CD1c-positive myeloid dendritic cell (primary cell): ENCODE data around the gene KDR.

ENCODE experiments used
- DNase-seq: peaks from one replicate; pipeline ENCODE4 v3.0.0-alpha.2; 2016; ENCODE audit errors: extremely low spot score

The KDR gene

DNA sequence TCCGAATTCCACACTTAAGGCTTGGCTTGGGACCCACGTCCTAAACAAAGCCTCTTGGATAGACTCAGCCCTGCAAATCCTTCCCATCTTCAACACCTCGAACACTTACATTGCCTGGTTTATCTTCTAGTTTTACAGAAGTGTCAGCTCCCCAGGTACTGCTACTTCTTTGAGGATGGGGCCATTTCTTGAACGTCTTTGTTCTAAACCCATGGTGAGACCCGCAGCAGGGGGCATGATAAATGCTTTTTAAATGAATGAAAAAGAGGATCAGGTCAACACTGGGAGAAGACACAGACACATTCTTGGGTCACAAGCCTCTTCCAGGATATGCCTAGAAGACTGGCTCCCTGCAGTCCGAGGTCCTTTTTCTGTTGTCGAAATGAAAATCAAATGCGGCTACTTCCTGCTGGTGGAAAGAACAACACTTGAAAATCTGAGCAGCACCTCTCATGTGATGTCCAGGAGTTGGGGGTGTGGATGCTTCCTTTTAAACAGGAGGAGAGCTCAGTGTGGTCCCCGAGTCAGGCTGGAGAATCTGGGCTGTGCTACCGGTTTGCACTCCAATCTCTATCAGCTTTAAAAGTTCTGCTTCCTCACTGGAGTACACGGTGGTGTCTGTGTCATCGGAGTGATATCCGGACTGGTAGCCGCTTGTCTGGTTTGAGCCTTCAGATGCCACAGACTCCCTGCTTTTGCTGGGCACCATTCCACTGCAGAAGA is 45.8 kb downstream of the KDR start:
- no peak for DNase-seq

DNA sequence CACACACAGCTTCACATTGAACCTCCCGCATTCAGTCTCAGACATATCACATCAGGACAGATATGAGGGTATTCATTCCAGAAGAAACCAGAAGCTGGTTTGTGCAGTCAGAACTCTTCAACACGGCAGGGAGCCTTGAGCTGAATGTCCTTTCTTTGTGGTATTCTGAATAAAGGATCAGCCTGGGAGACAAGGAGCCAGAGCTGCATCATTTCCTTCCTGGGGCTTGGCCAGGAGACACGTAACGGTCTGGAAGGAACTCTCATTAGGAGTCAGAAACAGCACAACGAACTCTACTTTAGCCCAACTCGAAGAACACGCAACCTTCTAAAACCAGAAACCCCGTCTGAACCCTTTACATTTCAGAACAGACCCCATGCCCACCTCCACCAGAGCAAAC is 46.4 kb downstream of the KDR start:
- DNase-seq = no peak

DNA sequence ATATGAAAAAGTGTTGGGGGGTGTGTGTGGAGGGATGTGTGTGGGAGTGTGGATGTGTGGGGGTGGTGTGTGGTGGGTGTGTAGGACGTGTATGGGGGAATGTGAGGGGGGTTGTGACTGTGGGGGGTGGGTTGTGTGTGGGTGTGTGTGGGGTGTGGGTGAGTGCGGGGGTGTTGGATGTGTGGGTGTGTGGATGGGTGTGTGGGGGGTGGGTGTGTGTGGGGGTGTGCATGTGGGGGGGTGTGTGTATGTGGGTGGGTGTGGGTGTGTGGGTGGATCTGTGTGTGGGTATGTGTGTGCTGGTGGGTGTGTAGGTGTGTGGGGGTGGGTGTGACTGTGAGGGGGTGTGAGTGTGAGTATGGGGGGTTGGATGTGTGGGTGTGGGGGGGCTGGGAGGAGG is 47.8 kb downstream of the KDR start:
- no peak for DNase-seq

GRCh38 chr4:55075823-55076716 is 49.3 kb downstream of the KDR start:
- no peak for DNase-seq

DNA sequence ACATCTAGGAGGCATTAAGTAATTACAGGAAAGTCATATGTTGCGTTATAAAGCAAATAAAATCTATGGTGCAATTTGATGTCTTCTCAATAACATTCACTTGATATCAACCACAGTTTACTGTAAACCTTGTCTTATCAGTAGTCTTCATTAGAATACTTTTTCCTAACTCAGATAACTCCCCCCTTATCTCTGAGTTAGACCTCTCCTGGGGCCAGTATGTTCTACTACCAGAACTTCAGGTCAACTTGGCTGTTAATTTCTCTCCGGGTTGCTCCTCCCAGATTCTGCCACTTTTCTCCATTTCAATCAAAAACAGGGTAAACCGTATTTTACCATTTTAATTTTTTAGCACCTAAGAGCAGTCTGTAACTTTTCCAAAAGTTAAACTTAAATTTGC is 50.0 kb downstream of the KDR start:
- DNase-seq = no peak

DNA sequence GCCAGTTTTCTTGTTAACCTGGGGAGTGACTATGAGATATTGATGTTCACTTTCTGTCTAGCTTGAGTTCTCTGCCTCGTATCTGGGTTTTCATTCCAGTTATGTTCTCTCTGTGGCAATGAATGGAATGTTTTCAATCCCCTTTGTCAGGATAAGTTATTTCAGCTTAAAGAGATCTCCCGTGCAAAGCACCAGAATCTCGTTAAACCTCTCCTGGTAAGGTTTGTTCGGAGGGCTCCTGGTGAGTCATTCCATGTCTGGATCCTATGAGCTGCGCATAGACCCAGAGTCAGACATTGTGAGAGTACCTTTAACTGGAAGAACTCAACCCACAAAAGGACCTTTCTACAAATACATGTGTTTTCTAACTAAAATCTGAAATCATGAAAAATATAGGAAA is 51.0 kb downstream of the KDR start:
- DNase-seq = no peak

- DNase-seq = no peak
Observed at GRCh38 chr4:55071951-55072350, 53.4 kb downstream of the KDR start.

DNA sequence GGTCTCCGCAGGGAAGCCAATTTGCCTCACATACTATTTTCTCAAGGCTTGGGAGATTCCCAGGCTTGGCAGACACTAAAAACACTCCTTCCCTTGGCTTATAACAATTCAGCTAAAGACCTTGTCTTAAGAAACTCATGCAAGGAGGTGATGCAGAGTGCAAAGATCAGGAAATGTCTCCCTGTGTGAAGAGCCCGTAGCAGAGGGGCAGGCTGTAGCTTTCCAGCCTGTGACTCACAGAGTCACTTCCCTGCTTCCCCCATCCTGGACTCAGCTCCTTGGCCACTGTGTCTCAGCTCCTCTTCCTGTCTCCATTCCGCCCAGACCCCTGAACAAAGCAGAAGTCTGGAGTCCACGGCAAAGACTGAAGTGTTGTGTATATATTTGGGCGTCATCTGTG is 56.1 kb downstream of the KDR start:
- DNase-seq = no peak

- DNase-seq = no peak
Observed at GRCh38 chr4:55068522-55068921, 56.9 kb downstream of the KDR start.

DNA sequence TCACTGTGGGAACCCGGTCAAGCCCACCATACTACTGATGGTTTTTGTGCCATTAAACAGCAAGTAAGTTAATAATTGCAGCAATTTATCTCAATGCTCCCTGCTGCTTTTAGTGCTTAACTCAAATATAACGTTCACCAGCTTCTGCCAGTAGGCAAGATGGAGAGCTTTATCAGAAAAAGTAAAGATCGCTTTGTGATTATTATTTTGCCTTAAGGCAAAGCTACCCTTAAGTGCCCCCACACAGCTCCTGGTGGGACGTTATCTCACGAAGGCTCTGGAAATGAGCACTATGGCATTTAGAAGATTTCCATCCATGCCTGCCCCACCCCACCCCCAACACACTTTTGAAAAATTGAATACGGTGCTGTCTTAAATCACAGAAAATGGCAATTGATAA is 59.4 kb downstream of the KDR start:
- no peak for DNase-seq

- DNase-seq = no peak
Observed at GRCh38 chr4:55055529-55055928, 69.9 kb downstream of the KDR start.

DNA sequence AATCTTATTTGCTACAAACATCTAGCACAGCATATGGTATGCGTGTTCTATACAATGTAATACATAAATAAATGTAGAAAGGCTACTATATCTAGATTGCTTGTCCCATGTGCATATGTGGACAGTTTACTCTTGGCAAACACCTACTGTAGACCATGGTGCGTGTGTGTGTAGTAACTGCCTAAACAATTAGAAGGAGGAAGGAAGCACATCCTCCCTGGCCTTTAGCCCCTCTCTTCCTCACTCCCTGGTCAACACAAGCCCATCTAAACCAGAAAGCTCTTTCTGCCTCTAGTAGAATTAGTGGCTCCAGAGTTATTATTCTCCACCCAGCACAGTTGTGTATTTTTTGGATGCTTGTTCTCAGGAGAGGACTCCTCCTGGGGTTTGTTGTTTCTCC is 73.9 kb downstream of the KDR start:
- DNase-seq = no peak

GRCh38 chr4:55050418-55050950 is 74.9 kb downstream of the KDR start:
- no peak for DNase-seq

- no peak for DNase-seq
Observed at GRCh38 chr4:55038176-55038890, 87.1 kb downstream of the KDR start.

GRCh38 chr4:55037728-55038127 is 87.7 kb downstream of the KDR start:
- DNase-seq = no peak

DNA sequence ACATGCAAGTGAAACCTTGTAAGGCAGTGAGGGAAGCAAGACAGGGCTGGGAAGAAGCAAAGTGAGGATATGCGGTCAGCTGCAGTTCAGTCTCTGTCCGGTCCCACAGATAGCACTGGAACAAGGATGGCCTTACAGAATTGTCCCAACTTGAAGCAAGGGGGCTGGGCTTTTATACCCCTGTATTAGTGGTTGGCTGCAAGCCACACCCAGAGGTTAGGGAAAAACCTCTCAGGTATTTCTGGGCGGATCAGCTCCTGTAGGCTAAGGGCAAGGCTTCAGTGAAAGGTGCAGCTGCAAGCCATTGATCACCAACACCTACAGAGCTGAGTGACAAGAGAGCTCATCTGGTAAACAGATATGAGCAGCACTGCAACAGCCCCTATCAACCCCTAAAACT is 89.0 kb downstream of the KDR start:
- no peak for DNase-seq

- DNase-seq = no peak
Observed at GRCh38 chr4:55035892-55036291, 89.5 kb downstream of the KDR start.

- DNase-seq = no peak
Observed at GRCh38 chr4:55033296-55033695, 92.1 kb downstream of the KDR start.

DNA sequence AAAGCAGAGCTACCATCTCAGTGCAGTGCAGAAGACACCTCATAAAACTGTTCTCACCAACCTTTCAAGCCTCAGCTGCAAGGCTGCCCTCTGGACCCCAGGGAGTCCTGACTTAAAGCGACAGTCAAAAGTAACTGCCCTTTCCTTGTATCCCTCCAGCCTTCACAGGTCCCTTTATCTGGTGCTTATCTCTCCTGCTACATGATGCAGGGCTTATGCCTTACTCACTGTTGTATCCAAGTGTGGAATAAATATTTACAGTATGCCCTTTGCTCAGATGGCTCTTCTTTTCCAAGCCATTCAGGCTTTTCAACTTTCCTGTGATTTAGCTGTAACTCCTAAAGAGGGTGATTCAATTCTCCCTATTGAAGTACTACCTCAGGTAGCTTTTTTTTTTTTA is 92.6 kb downstream of the KDR start:
- DNase-seq = no peak

DNA sequence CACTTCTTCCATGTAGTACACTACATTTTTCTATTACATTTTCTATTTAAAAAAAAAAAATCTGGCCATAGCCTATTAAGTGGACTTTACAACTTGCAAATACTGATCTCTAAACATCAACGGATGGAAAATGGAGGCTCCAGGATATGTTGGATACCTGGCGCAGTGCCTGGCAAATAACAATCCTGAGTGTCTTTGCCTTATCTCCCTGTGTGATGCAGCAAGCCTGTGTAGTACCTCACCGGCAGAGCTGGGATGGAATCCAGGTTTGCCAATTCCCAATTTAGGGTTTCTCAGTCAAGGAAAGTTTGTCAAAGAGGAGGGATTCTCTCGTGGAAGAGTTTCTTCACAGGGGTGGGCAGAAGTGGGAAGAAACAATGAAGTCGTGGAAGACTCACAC is 93.2 kb downstream of the KDR start:
- no peak for DNase-seq

DNA sequence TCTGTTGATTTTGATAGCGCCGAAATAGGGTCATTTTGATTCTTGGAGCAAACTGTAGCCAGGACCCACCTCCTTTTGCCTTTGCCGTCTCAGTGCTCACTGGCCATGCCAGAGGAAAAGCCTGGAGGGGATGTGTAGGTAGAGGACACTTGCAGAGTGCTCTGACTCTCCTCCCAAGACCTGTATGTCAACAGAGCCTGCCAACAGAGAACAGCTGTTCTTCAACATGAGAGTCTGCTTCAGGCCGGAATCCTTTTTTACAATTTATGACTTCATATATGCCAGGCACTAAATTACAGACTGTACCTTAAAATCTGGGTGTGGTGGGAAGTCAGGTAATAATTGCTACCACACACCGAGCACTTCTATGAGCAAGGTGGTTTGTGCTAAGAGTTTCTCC is 94.2 kb downstream of the KDR start:
- DNase-seq = no peak

- no peak for DNase-seq
Observed at GRCh38 chr4:55030589-55030988, 94.8 kb downstream of the KDR start.
